Lung (tissue), 12 donors: ENCODE measurements around the gene PXMP4. TPM values are rescaled to one million over a fixed set of nuclear protein-coding genes. Genes with fewer than 3 reads are reported as not detected.
"Not testable (repeated sequence)": the region's sequence is repeated elsewhere in the genome, so short reads cannot be mapped to it uniquely, and the experiment has no call there.

Experiments
- ATAC-seq: fragments of 200-7000 bp; cut with Tn5 transposase; one replicate; pipeline ENCODE4 v1.9.1; 2020; ENCODE audit warnings: moderate number of reproducible peaks; ENCODE audit not compliant: insufficient read depth, low FRiP score
- DNase-seq, 3 donors: peaks; one replicate each; pipeline ENCODE4 v3.0.0-alpha.2; 2013 to 2017
- H3K27ac ChIP-seq, 2 donors: one replicate each; pipeline ENCODE4 v1.5.1; 2013; ENCODE audit warnings: mild to moderate bottlenecking in 2 of 2, moderate library complexity in 2 of 2, control low read depth in 1 of 2, inconsistent platforms in 1 of 2, low read depth in 1 of 2, low read length in 1 of 2
- H3K27me3 ChIP-seq, 3 donors: one replicate each; pipeline ENCODE4 v1.5.1; 2013; ENCODE audit warnings: low read length in 2 of 3; ENCODE audit not compliant: control insufficient read depth in 3 of 3, insufficient read depth in 3 of 3
- H3K36me3 ChIP-seq, 4 donors: one replicate each; pipeline ENCODE4 v1.5.1; 2013; ENCODE audit warnings: low read length in 4 of 4, mild to moderate bottlenecking in 1 of 4, moderate library complexity in 1 of 4; ENCODE audit not compliant: control insufficient read depth in 4 of 4, insufficient read depth in 4 of 4
- H3K4me1 ChIP-seq, 5 donors: one replicate each; pipeline ENCODE4 v1.5.1; 2013; ENCODE audit warnings: low read length in 5 of 5, mild to moderate bottlenecking in 2 of 5, moderate library complexity in 1 of 5; ENCODE audit not compliant: control insufficient read depth in 5 of 5, insufficient read depth in 5 of 5
- H3K4me3 ChIP-seq: one replicate; pipeline ENCODE4 v1.5.1; 2013; ENCODE audit warnings: mild to moderate bottlenecking, control low read depth, moderate library complexity
- H3K9ac ChIP-seq, 2 donors: one replicate each; pipeline ENCODE4 v1.5.1; 2013; ENCODE audit warnings: low read length in 2 of 2, control low read depth in 1 of 2; ENCODE audit not compliant: insufficient read depth in 1 of 2
- H3K9me3 ChIP-seq, 4 donors: one replicate each; pipeline ENCODE4 v1.5.1; 2013; ENCODE audit warnings: low read length in 3 of 4, mild to moderate bottlenecking in 1 of 4, moderate library complexity in 1 of 4; ENCODE audit not compliant: control insufficient read depth in 4 of 4, insufficient read depth in 3 of 4
- CTCF ChIP-seq: IDR thresholded peaks from 2 replicates; pipeline ENCODE4 v1.5.1; 2012; ENCODE audit warnings: mild to moderate bottlenecking; ENCODE audit errors: control extremely low read depth, extremely low read depth
- WGBS, 2 donors: extraction: QIAGEN DNeasy Blood & Tissue Kit; methylation state at CpG; one replicate each; pipeline ENCODE4 v1.1.7; 2013; 5-methylcytosine and 5-hydroxymethylcytosine counted together
- polyA plus RNA-seq, 2 donors: library from polyadenylated mRNA; stranded (reverse); fragments of 200-250 nt; gene quantifications; one replicate each; pipeline ENCODE4 v1.2.1, GENCODE V29; 2013
- total RNA-seq, 2 donors: library from RNA; depleted of rRNA in 1 of 2; stranded (reverse); fragments of >200 nt in 1 of 2; gene quantifications; one replicate each; pipeline ENCODE4 v1.2.1, GENCODE V29; 2014 to 2021
- donor health status: control.
- donor health status: control.
- donor health status: Bipolar disorder and iron deficiency.
- donor health status: healthy.
- donor health status: DM: yes; HTN: yes; CAD: no.

Gene PXMP4
- total and polyA plus RNA-seq, 4 donors: 10.2 to 36.8 (median 26.8) TPM

DNA sequence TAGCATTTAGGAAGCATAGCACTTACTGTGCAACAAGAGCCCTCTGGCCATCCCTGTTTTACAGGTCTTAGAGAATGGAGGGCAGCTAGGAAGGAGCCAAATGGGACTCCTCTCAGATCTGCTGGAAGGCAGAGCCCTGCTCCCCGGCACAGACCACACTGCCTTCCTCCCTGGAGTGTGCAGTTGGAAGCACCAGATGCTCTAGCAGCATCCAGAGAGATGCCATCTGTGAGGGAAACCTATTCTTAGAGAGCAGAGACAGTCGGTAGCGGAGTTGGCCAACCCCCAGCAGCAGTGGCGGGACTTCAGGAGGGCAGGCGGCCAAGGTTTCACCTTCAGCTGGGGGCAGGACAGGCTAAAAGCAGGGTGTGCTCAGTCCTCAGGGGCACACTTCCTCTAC lies 17.2 kb downstream of the PXMP4 start:
- H3K4me3 ChIP-seq: no peak overlapping the region
- H3K9me3 ChIP-seq: no peaks in the 10 kb centered on the region
- ATAC-seq (no peak), DNase-seq (no peak)
- peaks cover 0 to 6% (median 0%) of the 10 kb centered on the region in 4 donors for H3K36me3 ChIP-seq
- H3K27ac ChIP-seq: no peak overlapping the region
- no peaks in the 10 kb centered on the region for H3K27me3 ChIP-seq
- H3K9ac ChIP-seq: no peak overlapping the region
- peaks cover 0 to 1% (median 0%) of the 10 kb centered on the region in 5 donors for H3K4me1 ChIP-seq
- WGBS, 2 donors: 51 to 76% methylated on average over 5 of the region's 5 CpGs
- TF ChIP-seq CTCF: no peak

DNA sequence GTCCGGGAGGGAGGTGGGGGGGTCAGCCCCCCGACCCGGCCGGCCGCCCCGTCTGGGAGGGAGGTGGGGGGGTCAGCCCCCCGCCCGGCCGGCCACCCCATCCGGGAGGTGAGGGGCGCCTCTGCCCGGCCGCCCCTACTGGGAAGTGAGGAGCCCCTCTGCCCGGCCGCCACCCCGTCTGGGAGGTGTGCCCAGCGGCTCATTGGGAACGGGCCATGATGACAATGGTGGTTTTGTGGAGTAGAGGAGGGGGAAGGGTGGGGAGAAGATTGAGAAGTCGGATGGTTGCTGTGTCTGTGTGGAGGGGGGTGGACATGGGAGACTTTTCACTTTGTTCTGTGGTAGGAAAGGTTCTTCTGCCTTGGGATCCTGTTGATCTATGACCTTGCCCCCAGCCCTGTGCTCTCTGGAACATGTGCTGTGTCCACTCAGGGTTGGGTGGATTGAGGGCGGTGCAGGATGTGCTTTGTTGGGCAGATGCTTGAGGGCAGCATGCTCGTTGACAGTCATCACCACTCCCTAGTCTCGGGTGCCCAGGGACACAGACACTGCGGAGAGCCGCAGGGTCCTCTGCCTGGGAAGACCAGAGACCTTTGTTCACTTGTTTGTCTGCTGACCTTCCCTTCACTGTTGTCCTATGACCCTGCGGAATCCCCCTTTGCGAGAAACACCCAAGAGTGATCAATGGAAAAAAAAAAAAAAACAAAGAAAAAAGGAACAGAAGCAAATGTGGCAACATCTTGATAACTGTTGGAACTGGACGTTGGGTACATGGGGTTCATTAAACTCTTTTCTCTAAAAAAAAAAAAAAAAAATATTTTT lies 18.3 kb downstream of the PXMP4 start:
- WGBS, 2 donors: 90 to 92% methylated on average over 12 to 27 of the region's 27 CpGs
- no peak overlapping the region for H3K27ac ChIP-seq
- no peak for TF ChIP-seq CTCF
- no peak for ATAC-seq
- no peaks in the 10 kb centered on the region for H3K27me3 ChIP-seq
- peaks cover 0 to 1% (median 0%) of the 10 kb centered on the region in 5 donors for H3K4me1 ChIP-seq
- no peak overlapping the region for H3K9ac ChIP-seq
- no peak for DNase-seq
- no peaks in the 10 kb centered on the region for H3K36me3 ChIP-seq
- H3K4me3 ChIP-seq: no peak overlapping the region
- no peaks in the 10 kb centered on the region for H3K9me3 ChIP-seq

GRCh38 chr20:33700696-33701441 lies 19.2 kb downstream of the PXMP4 start:
- H3K4me3 ChIP-seq, H3K9ac ChIP-seq, H3K27me3 ChIP-seq, ATAC-seq, H3K27ac ChIP-seq, H3K4me1 ChIP-seq, H3K9me3 ChIP-seq, H3K36me3 ChIP-seq, DNase-seq: not testable (repeated sequence)
- 92 to 95% methylated on average over 30 to 45 of the region's 45 CpGs for WGBS, 2 donors

DNA sequence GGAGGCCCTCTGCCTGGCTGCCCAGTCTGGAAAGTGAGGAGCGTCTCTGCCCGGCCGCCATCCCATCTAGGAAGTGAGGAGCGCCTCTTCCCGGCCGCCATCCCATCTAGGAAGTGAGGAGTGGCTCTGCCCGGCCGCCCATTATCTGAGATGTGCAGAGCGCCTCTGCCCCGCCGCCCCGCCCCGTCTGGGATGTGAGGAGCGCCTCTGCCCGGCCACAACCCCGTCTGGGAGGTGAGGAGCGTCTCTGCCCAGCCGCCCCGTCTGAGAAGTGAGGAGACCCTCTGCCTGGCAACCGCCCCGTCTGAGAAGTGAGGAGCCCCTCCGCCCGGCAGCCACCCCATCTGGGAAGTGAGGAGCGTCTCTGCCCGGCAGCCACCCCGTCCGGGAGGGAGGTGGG lies 21.1 kb downstream of the PXMP4 start:
- WGBS, 2 donors: 96 to 97% methylated on average over 10 to 19 of the region's 27 CpGs
- H3K27ac ChIP-seq, H3K36me3 ChIP-seq, H3K4me3 ChIP-seq, ATAC-seq, H3K9ac ChIP-seq, H3K9me3 ChIP-seq, DNase-seq, H3K4me1 ChIP-seq, H3K27me3 ChIP-seq: not testable (repeated sequence)
